Measurements from ENCODE around the gene ATP1B1. TPM values are rescaled to one million over a fixed set of nuclear protein-coding genes. Genes with fewer than 3 reads are reported as not detected.

The ATP1B1 gene
- total RNA-seq, 2 donors from 2014 or later = 3.5 to 7.1 TPM

- DNase-seq = no peak
- Mint-ChIP-seq H3K27ac (no peak overlapping the region), H3K36me3 (ENCODE audit: low read depth) (peaks cover 4% of the 10 kb centered on the region), H3K4me3 (no peak overlapping the region), H3K4me1 (peaks cover 18% of the 10 kb centered on the region), H3K27me3 (peaks cover 20% of the 10 kb centered on the region)
- no peaks in the 10 kb centered on the region for H3K9me3 ChIP-seq (ENCODE audit: control insufficient read depth, low read length, poor library complexity, severe bottlenecking)
- no peak for ATAC-seq
Observed at GRCh38 chr1:169103002-169103401, 3.5 kb upstream of the ATP1B1 start.

- H3K9me3 ChIP-seq (ENCODE audit: control insufficient read depth, low read length, poor library complexity, severe bottlenecking) = no peaks in the 10 kb centered on the region
- DNase-seq = no peak
- Mint-ChIP-seq H3K27me3 (peaks cover 22% of the 10 kb centered on the region), H3K27ac (no peak overlapping the region), H3K4me1 (peaks cover 19% of the 10 kb centered on the region), H3K36me3 (ENCODE audit: low read depth) (peaks cover 3% of the 10 kb centered on the region), H3K4me3 (no peak overlapping the region)
- no peak for ATAC-seq
Observed at GRCh38 chr1:169103480-169103893, 3.0 kb upstream of the ATP1B1 start.

GRCh38 chr1:169105087-169105433 is 1.4 kb upstream of the ATP1B1 start:
- Mint-ChIP-seq H3K4me1 (peaks cover 26% of the 10 kb centered on the region), H3K27ac (no peak overlapping the region)

GRCh38 chr1:169105434-169106094 is 926 bp upstream of the ATP1B1 start:
- no peak overlapping the region for H3K27ac Mint-ChIP-seq
- H3K9me3 ChIP-seq (ENCODE audit: control insufficient read depth, low read length, poor library complexity, severe bottlenecking) = no peaks in the 10 kb centered on the region
- peaks cover 4% of the 10 kb centered on the region for H3K36me3 Mint-ChIP-seq (ENCODE audit: low read depth)
- peak in 2 of 3 donors; percentile 38 to 40 for DNase-seq
- H3K4me1 Mint-ChIP-seq = peaks cover 30% of the 10 kb centered on the region
- peak; percentile 6 for ATAC-seq
- peak overlapping the region; percentile 95 for H3K4me3 Mint-ChIP-seq
- H3K27me3 Mint-ChIP-seq = peaks cover 16% of the 10 kb centered on the region

More at GRCh38 chr1:169105087-169105433, 1.4 kb upstream of the ATP1B1 start:
- Mint-ChIP-seq H3K36me3 (ENCODE audit: low read depth) (peaks cover 2% of the 10 kb centered on the region), H3K27me3 (peaks cover 16% of the 10 kb centered on the region), H3K4me3 (peak overlapping the region; percentile 95)
- DNase-seq (no peak), ATAC-seq (no peak)
- no peaks in the 10 kb centered on the region for H3K9me3 ChIP-seq (ENCODE audit: control insufficient read depth, low read length, poor library complexity, severe bottlenecking)

GRCh38 chr1:169106921-169107602 is 572 bp downstream of the ATP1B1 start:
- H3K4me3 Mint-ChIP-seq = peak overlapping the region; percentile 95
- no peaks in the 10 kb centered on the region for H3K9me3 ChIP-seq (ENCODE audit: control insufficient read depth, low read length, poor library complexity, severe bottlenecking)
- peaks cover 4% of the 10 kb centered on the region for H3K36me3 Mint-ChIP-seq (ENCODE audit: low read depth)
- H3K27me3 Mint-ChIP-seq = peaks cover 16% of the 10 kb centered on the region
- no peak for ATAC-seq
- DNase-seq = no peak
- H3K27ac Mint-ChIP-seq = peak overlapping the region; percentile 77
- H3K4me1 Mint-ChIP-seq = peaks cover 30% of the 10 kb centered on the region

GRCh38 chr1:169107603-169108208 is 1.2 kb downstream of the ATP1B1 start:
- H3K4me3 Mint-ChIP-seq = peak overlapping the region; percentile 95
- H3K36me3 Mint-ChIP-seq (ENCODE audit: low read depth) = peaks cover 4% of the 10 kb centered on the region
- H3K27ac Mint-ChIP-seq = peak overlapping the region; percentile 77
- DNase-seq (no peak), ATAC-seq (no peak)
- peaks cover 16% of the 10 kb centered on the region for H3K27me3 Mint-ChIP-seq
- peaks cover 30% of the 10 kb centered on the region for H3K4me1 Mint-ChIP-seq
- no peaks in the 10 kb centered on the region for H3K9me3 ChIP-seq (ENCODE audit: control insufficient read depth, low read length, poor library complexity, severe bottlenecking)

- Mint-ChIP-seq H3K4me1 (peaks cover 30% of the 10 kb centered on the region), H3K4me3 (peak overlapping the region; percentile 95)
- no peak for ATAC-seq
Observed at GRCh38 chr1:169108223-169108622, 1.7 kb downstream of the ATP1B1 start.

GRCh38 chr1:169108863-169109560 is 2.5 kb downstream of the ATP1B1 start:
- Mint-ChIP-seq H3K4me3 (peak overlapping the region; percentile 74), H3K4me1 (peaks cover 30% of the 10 kb centered on the region), H3K36me3 (ENCODE audit: low read depth) (peaks cover 6% of the 10 kb centered on the region), H3K27me3 (peaks cover 20% of the 10 kb centered on the region), H3K27ac (peak overlapping the region; percentile 45)
- H3K9me3 ChIP-seq (ENCODE audit: control insufficient read depth, low read length, poor library complexity, severe bottlenecking) = no peaks in the 10 kb centered on the region
- DNase-seq = no peak
- no peak for ATAC-seq

More at GRCh38 chr1:169108223-169108622, 1.7 kb downstream of the ATP1B1 start:
- no peak for DNase-seq
- H3K36me3 Mint-ChIP-seq (ENCODE audit: low read depth) = peaks cover 4% of the 10 kb centered on the region
- H3K27ac Mint-ChIP-seq = peak overlapping the region; percentile 77
- no peaks in the 10 kb centered on the region for H3K9me3 ChIP-seq (ENCODE audit: control insufficient read depth, low read length, poor library complexity, severe bottlenecking)
- peaks cover 16% of the 10 kb centered on the region for H3K27me3 Mint-ChIP-seq

GRCh38 chr1:169109561-169110134 is 3.2 kb downstream of the ATP1B1 start:
- H3K36me3 Mint-ChIP-seq (ENCODE audit: low read depth) = peaks cover 6% of the 10 kb centered on the region
- H3K9me3 ChIP-seq (ENCODE audit: control insufficient read depth, low read length, poor library complexity, severe bottlenecking) = no peaks in the 10 kb centered on the region
- H3K4me1 Mint-ChIP-seq = peaks cover 30% of the 10 kb centered on the region
- peaks cover 21% of the 10 kb centered on the region for H3K27me3 Mint-ChIP-seq
- DNase-seq (no peak), ATAC-seq (no peak)
- peak overlapping the region; percentile 45 for H3K27ac Mint-ChIP-seq
- H3K4me3 Mint-ChIP-seq = peak overlapping the region; percentile 74

- no peak for ATAC-seq
- Mint-ChIP-seq H3K4me3 (no peak overlapping the region), H3K27me3 (peaks cover 16% of the 10 kb centered on the region), H3K27ac (no peak overlapping the region), H3K36me3 (ENCODE audit: low read depth) (peaks cover 6% of the 10 kb centered on the region), H3K4me1 (peaks cover 25% of the 10 kb centered on the region)
- H3K9me3 ChIP-seq (ENCODE audit: control insufficient read depth, low read length, poor library complexity, severe bottlenecking) = no peaks in the 10 kb centered on the region
- DNase-seq = no peak
Observed at GRCh38 chr1:169110236-169110635, 3.7 kb downstream of the ATP1B1 start.

GRCh38 chr1:169110689-169111447 is 4.4 kb downstream of the ATP1B1 start:
- Mint-ChIP-seq H3K4me1 (peaks cover 24% of the 10 kb centered on the region), H3K27me3 (peaks cover 15% of the 10 kb centered on the region), H3K4me3 (no peak overlapping the region), H3K27ac (no peak overlapping the region), H3K36me3 (ENCODE audit: low read depth) (peaks cover 6% of the 10 kb centered on the region)
- ATAC-seq = no peak
- no peaks in the 10 kb centered on the region for H3K9me3 ChIP-seq (ENCODE audit: control insufficient read depth, low read length, poor library complexity, severe bottlenecking)
- DNase-seq = no peak

- H3K27me3 Mint-ChIP-seq = peaks cover 21% of the 10 kb centered on the region
Observed at GRCh38 chr1:169111472-169111871, 5.0 kb downstream of the ATP1B1 start.

More at GRCh38 chr1:169111472-169111871, 5.0 kb downstream of the ATP1B1 start:
- Mint-ChIP-seq H3K27ac (no peak overlapping the region), H3K4me1 (peaks cover 28% of the 10 kb centered on the region), H3K36me3 (ENCODE audit: low read depth) (peaks cover 6% of the 10 kb centered on the region), H3K4me3 (no peak overlapping the region)
- DNase-seq (no peak), ATAC-seq (no peak)
- H3K9me3 ChIP-seq (ENCODE audit: control insufficient read depth, low read length, poor library complexity, severe bottlenecking) = no peaks in the 10 kb centered on the region

Measured in T-helper 17 cell (primary cell).